ENCODE results near the gene TTC27.

TTC27 gene

GRCh38 chr2:32773448-32773808 lies 145.6 kb downstream of the TTC27 start:
- DNase-seq (no peak), ATAC-seq (ENCODE audit: insufficient read depth, low read depth) (no peak)
- H3K4me3 ChIP-seq (ENCODE audit: low read depth in 1 of 2, low read length in 2 of 2): no peak overlapping the region

GRCh38 chr2:32775954-32776353 lies 148.1 kb downstream of the TTC27 start:
- TF ChIP-seq EZH2 (IDR thresholded peaks at IDR 0.05; ENCODE audit: borderline replicate concordance, low read depth, low read length, severe bottlenecking) (no peak), CTCF (IDR thresholded peaks at IDR 0.05; ENCODE audit: borderline replicate concordance, extremely low read depth, low read length, poor library complexity, severe bottlenecking) (no peak)
- no peak overlapping the region for H3K4me3 ChIP-seq (ENCODE audit: low read depth in 1 of 2, low read length in 2 of 2)
- H3K27me3 ChIP-seq (ENCODE audit: insufficient read depth, low read length, poor library complexity): no peaks in the 10 kb centered on the region
- peaks cover 32% of the 10 kb centered on the region; the same call in 1 of the 2 replicates for H3K36me3 ChIP-seq (ENCODE audit: insufficient read depth, low read length)
- H3K9me3 ChIP-seq (ENCODE audit: insufficient read depth, low read length, severe bottlenecking): peaks cover 7% of the 10 kb centered on the region
- no peak overlapping the region for H3K9ac ChIP-seq (ENCODE audit: low read depth, low read length)
- no peaks in the 10 kb centered on the region for H4K20me1 ChIP-seq (ENCODE audit: insufficient read depth, low read length)
- ATAC-seq (ENCODE audit: insufficient read depth, low read depth) (no peak), DNase-seq (no peak)
- H3K4me1 ChIP-seq (ENCODE audit: insufficient read depth, low read length): no peaks in the 10 kb centered on the region
- no peaks in the 10 kb centered on the region for H3K79me2 ChIP-seq (ENCODE audit: insufficient read depth, low read length)
- no peak overlapping the region for H3K4me2 ChIP-seq (ENCODE audit: insufficient read depth, low read length)
- no peak overlapping the region for H2AFZ ChIP-seq (ENCODE audit: low read depth, low read length)
- no peak overlapping the region for H3K27ac ChIP-seq (ENCODE audit: low read length)

More at GRCh38 chr2:32773448-32773808, 145.6 kb downstream of the TTC27 start:
- Histone ChIP-seq H3K4me1 (ENCODE audit: insufficient read depth, low read length) (no peaks in the 10 kb centered on the region), H3K27ac (ENCODE audit: low read length) (no peak overlapping the region), H3K36me3 (ENCODE audit: insufficient read depth, low read length) (peaks cover 11% of the 10 kb centered on the region; the same call in 1 of the 2 replicates), H3K4me2 (ENCODE audit: insufficient read depth, low read length) (no peak overlapping the region), H3K27me3 (ENCODE audit: insufficient read depth, low read length, poor library complexity) (no peaks in the 10 kb centered on the region), H4K20me1 (ENCODE audit: insufficient read depth, low read length) (no peaks in the 10 kb centered on the region), H3K79me2 (ENCODE audit: insufficient read depth, low read length) (no peaks in the 10 kb centered on the region), H3K9me3 (ENCODE audit: insufficient read depth, low read length, severe bottlenecking) (no peaks in the 10 kb centered on the region), H3K9ac (ENCODE audit: low read depth, low read length) (no peak overlapping the region), H2AFZ (ENCODE audit: low read depth, low read length) (no peak overlapping the region)
- TF ChIP-seq CTCF (IDR thresholded peaks at IDR 0.05; ENCODE audit: borderline replicate concordance, extremely low read depth, low read length, poor library complexity, severe bottlenecking): no peak
- TF ChIP-seq EZH2 (IDR thresholded peaks at IDR 0.05; ENCODE audit: borderline replicate concordance, low read depth, low read length, severe bottlenecking): no peak

- Histone ChIP-seq H3K79me2 (ENCODE audit: insufficient read depth, low read length) (no peaks in the 10 kb centered on the region), H3K27ac (ENCODE audit: low read length) (no peak overlapping the region), H3K9ac (ENCODE audit: low read depth, low read length) (no peak overlapping the region), H4K20me1 (ENCODE audit: insufficient read depth, low read length) (no peaks in the 10 kb centered on the region), H3K36me3 (ENCODE audit: insufficient read depth, low read length) (peaks cover 43% of the 10 kb centered on the region; the same call in 1 of the 2 replicates), H3K4me3 (ENCODE audit: low read depth in 1 of 2, low read length in 2 of 2) (no peak overlapping the region), H3K9me3 (ENCODE audit: insufficient read depth, low read length, severe bottlenecking) (peaks cover 8% of the 10 kb centered on the region), H3K27me3 (ENCODE audit: insufficient read depth, low read length, poor library complexity) (no peaks in the 10 kb centered on the region), H2AFZ (ENCODE audit: low read depth, low read length) (no peak overlapping the region), H3K4me2 (ENCODE audit: insufficient read depth, low read length) (no peak overlapping the region), H3K4me1 (ENCODE audit: insufficient read depth, low read length) (no peaks in the 10 kb centered on the region)
- ATAC-seq (ENCODE audit: insufficient read depth, low read depth) (no peak), DNase-seq (no peak)
- no peak for TF ChIP-seq EZH2 (IDR thresholded peaks at IDR 0.05; ENCODE audit: borderline replicate concordance, low read depth, low read length, severe bottlenecking)
- TF ChIP-seq CTCF (IDR thresholded peaks at IDR 0.05; ENCODE audit: borderline replicate concordance, extremely low read depth, low read length, poor library complexity, severe bottlenecking): no peak
Measured at GRCh38 chr2:32777714-32778113, 149.9 kb downstream of the TTC27 start.

GRCh38 chr2:32780961-32781360 lies 153.1 kb downstream of the TTC27 start:
- no peaks in the 10 kb centered on the region for H3K79me2 ChIP-seq (ENCODE audit: insufficient read depth, low read length)
- H3K27me3 ChIP-seq (ENCODE audit: insufficient read depth, low read length, poor library complexity): no peaks in the 10 kb centered on the region
- no peak overlapping the region for H3K27ac ChIP-seq (ENCODE audit: low read length)
- no peaks in the 10 kb centered on the region for H3K4me1 ChIP-seq (ENCODE audit: insufficient read depth, low read length)
- H3K4me3 ChIP-seq (ENCODE audit: low read depth in 1 of 2, low read length in 2 of 2): no peak overlapping the region
- DNase-seq: no peak
- TF ChIP-seq CTCF (IDR thresholded peaks at IDR 0.05; ENCODE audit: borderline replicate concordance, extremely low read depth, low read length, poor library complexity, severe bottlenecking): no peak
- no peak overlapping the region for H2AFZ ChIP-seq (ENCODE audit: low read depth, low read length)
- ATAC-seq (ENCODE audit: insufficient read depth, low read depth): no peak
- peaks cover 8% of the 10 kb centered on the region for H3K9me3 ChIP-seq (ENCODE audit: insufficient read depth, low read length, severe bottlenecking)
- H3K36me3 ChIP-seq (ENCODE audit: insufficient read depth, low read length): peaks cover 55% of the 10 kb centered on the region; the same call in 1 of the 2 replicates
- no peaks in the 10 kb centered on the region for H4K20me1 ChIP-seq (ENCODE audit: insufficient read depth, low read length)
- no peak overlapping the region for H3K9ac ChIP-seq (ENCODE audit: low read depth, low read length)
- H3K4me2 ChIP-seq (ENCODE audit: insufficient read depth, low read length): no peak overlapping the region

All from DND-41 (cell line).